GM12878 (cell line): ENCODE results near the gene RNLS.

Experiments
- BCL11A ChIP-seq: IDR thresholded peaks from 2 replicates; pipeline ENCODE4 v1.6.1; 2011; ENCODE audit warnings: low read depth, low read length
- CHD1 ChIP-seq: IDR thresholded peaks from 2 replicates; pipeline ENCODE4 v1.6.1; 2012; ENCODE audit warnings: low read depth, low read length, improper control_type of control experiment
- EZH2 ChIP-seq: IDR thresholded peaks from 2 replicates; pipeline ENCODE4 v1.6.1; 2012; ENCODE audit warnings: low read depth, mild to moderate bottlenecking, control low read depth, inconsistent platforms, low read length, borderline replicate concordance; ENCODE audit not compliant: control insufficient read depth
- POLR2A ChIP-seq: IDR thresholded peaks from 2 replicates; pipeline ENCODE4 v1.6.1; 2011; ENCODE audit warnings: low read depth, mild to moderate bottlenecking, low read length
- SUZ12 ChIP-seq: fragments of 200-600 bp; sonication (generic); IDR thresholded peaks from one replicate; pipeline ENCODE4 v1.6.1; 2018; ENCODE audit warnings: antibody characterized with exemption, mild to moderate bottlenecking; ENCODE audit not compliant: unreplicated experiment
- TCF12 ChIP-seq: IDR thresholded peaks from 2 replicates; pipeline ENCODE4 v1.6.1; 2011; ENCODE audit warnings: low read depth, mild to moderate bottlenecking, low read length
- TF ChIP-seq, protein P1 (sequence below): IDR thresholded peaks from 2 replicates; pipeline ENCODE4 v1.6.1; 2012; ENCODE audit warnings: low read depth, low read length, improper control_type of control experiment
- TF ChIP-seq, protein P2 (sequence below), 3 experiments: IDR thresholded peaks in 2 of 3; conservative IDR thresholded peaks in 1 of 3; 2 replicates each; pipeline ENCODE4 v1.5.1; 2011; ENCODE audit warnings: low read depth in 3 of 3, low read length in 3 of 3, mild to moderate bottlenecking in 3 of 3, control low read depth in 2 of 3, moderate library complexity in 2 of 3, inconsistent platforms in 1 of 3, mixed read lengths in 1 of 3; ENCODE audit not compliant: control insufficient read depth in 2 of 3, insufficient read depth in 1 of 3; ENCODE audit errors: extremely low read depth in 1 of 3
- TF ChIP-seq, protein P3 (sequence below): fragments of 450-650 bp; IDR thresholded peaks from 2 replicates; pipeline ENCODE4 v1.6.1; 2017; ENCODE audit warnings: mild to moderate bottlenecking, moderate library complexity
- TF ChIP-seq, protein P4 (sequence below): fragments of 450-650 bp; IDR thresholded peaks from 2 replicates; pipeline ENCODE4 v1.6.1; 2017; ENCODE audit warnings: mild to moderate bottlenecking, moderate library complexity
- TF ChIP-seq, protein P5 (sequence below): IDR thresholded peaks from 2 replicates; pipeline ENCODE4 v1.6.1; 2012; ENCODE audit warnings: mild to moderate bottlenecking, low read depth, low read length
- TF ChIP-seq, protein P6 (sequence below): fragments of 450-650 bp; IDR thresholded peaks from 2 replicates; pipeline ENCODE4 v1.6.1; 2017; ENCODE audit warnings: mild to moderate bottlenecking

DNA sequence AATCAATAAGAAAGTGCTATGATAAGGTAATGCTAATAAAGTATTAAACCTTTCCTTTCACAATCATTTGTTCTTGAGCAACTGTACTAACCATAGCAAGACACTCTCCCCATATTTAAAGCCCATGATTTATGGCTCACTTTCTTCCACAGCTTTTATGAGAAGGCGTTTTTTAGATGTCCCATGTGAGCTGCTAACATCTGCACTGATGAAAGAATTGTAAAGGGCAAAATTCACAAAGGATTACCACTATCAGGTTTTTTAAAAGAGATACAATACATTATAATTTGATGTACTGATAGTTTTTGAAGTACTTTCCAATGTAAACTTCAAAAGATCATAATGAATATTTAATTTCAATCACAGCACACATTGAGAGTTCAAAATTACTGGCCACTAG, 75.7 kb downstream of the RNLS start:
- TF ChIP-seq, protein P1, sequence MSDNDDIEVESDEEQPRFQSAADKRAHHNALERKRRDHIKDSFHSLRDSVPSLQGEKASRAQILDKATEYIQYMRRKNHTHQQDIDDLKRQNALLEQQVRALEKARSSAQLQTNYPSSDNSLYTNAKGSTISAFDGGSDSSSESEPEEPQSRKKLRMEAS: no peak
- no peak for TF ChIP-seq EZH2
- TF ChIP-seq, protein P2, sequence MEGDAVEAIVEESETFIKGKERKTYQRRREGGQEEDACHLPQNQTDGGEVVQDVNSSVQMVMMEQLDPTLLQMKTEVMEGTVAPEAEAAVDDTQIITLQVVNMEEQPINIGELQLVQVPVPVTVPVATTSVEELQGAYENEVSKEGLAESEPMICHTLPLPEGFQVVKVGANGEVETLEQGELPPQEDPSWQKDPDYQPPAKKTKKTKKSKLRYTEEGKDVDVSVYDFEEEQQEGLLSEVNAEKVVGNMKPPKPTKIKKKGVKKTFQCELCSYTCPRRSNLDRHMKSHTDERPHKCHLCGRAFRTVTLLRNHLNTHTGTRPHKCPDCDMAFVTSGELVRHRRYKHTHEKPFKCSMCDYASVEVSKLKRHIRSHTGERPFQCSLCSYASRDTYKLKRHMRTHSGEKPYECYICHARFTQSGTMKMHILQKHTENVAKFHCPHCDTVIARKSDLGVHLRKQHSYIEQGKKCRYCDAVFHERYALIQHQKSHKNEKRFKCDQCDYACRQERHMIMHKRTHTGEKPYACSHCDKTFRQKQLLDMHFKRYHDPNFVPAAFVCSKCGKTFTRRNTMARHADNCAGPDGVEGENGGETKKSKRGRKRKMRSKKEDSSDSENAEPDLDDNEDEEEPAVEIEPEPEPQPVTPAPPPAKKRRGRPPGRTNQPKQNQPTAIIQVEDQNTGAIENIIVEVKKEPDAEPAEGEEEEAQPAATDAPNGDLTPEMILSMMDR (IDR thresholded peaks at IDR 0.05 in 2 of 3, conservative IDR thresholded peaks at IDR 0.05 in 1 of 3; ENCODE audit: control insufficient read depth in 2 of 3, extremely low read depth in 1 of 3, insufficient read depth in 1 of 3, low read depth in 3 of 3, low read length in 3 of 3): no peak
- no peak for TF ChIP-seq SUZ12
- TF ChIP-seq, protein P3, sequence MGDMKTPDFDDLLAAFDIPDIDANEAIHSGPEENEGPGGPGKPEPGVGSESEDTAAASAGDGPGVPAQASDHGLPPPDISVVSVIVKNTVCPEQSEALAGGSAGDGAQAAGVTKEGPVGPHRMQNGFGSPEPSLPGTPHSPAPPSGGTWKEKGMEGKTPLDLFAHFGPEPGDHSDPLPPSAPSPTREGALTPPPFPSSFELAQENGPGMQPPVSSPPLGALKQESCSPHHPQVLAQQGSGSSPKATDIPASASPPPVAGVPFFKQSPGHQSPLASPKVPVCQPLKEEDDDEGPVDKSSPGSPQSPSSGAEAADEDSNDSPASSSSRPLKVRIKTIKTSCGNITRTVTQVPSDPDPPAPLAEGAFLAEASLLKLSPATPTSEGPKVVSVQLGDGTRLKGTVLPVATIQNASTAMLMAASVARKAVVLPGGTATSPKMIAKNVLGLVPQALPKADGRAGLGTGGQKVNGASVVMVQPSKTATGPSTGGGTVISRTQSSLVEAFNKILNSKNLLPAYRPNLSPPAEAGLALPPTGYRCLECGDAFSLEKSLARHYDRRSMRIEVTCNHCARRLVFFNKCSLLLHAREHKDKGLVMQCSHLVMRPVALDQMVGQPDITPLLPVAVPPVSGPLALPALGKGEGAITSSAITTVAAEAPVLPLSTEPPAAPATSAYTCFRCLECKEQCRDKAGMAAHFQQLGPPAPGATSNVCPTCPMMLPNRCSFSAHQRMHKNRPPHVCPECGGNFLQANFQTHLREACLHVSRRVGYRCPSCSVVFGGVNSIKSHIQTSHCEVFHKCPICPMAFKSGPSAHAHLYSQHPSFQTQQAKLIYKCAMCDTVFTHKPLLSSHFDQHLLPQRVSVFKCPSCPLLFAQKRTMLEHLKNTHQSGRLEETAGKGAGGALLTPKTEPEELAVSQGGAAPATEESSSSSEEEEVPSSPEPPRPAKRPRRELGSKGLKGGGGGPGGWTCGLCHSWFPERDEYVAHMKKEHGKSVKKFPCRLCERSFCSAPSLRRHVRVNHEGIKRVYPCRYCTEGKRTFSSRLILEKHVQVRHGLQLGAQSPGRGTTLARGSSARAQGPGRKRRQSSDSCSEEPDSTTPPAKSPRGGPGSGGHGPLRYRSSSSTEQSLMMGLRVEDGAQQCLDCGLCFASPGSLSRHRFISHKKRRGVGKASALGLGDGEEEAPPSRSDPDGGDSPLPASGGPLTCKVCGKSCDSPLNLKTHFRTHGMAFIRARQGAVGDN: no peak
- no peak for TF ChIP-seq BCL11A
- TF ChIP-seq, protein P4, sequence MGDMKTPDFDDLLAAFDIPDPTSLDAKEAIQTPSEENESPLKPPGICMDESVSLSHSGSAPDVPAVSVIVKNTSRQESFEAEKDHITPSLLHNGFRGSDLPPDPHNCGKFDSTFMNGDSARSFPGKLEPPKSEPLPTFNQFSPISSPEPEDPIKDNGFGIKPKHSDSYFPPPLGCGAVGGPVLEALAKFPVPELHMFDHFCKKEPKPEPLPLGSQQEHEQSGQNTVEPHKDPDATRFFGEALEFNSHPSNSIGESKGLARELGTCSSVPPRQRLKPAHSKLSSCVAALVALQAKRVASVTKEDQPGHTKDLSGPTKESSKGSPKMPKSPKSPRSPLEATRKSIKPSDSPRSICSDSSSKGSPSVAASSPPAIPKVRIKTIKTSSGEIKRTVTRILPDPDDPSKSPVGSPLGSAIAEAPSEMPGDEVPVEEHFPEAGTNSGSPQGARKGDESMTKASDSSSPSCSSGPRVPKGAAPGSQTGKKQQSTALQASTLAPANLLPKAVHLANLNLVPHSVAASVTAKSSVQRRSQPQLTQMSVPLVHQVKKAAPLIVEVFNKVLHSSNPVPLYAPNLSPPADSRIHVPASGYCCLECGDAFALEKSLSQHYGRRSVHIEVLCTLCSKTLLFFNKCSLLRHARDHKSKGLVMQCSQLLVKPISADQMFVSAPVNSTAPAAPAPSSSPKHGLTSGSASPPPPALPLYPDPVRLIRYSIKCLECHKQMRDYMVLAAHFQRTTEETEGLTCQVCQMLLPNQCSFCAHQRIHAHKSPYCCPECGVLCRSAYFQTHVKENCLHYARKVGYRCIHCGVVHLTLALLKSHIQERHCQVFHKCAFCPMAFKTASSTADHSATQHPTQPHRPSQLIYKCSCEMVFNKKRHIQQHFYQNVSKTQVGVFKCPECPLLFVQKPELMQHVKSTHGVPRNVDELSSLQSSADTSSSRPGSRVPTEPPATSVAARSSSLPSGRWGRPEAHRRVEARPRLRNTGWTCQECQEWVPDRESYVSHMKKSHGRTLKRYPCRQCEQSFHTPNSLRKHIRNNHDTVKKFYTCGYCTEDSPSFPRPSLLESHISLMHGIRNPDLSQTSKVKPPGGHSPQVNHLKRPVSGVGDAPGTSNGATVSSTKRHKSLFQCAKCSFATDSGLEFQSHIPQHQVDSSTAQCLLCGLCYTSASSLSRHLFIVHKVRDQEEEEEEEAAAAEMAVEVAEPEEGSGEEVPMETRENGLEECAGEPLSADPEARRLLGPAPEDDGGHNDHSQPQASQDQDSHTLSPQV: no peak
- no peak for TF ChIP-seq POLR2A
- no peak for TF ChIP-seq TCF12
- TF ChIP-seq, protein P5, sequence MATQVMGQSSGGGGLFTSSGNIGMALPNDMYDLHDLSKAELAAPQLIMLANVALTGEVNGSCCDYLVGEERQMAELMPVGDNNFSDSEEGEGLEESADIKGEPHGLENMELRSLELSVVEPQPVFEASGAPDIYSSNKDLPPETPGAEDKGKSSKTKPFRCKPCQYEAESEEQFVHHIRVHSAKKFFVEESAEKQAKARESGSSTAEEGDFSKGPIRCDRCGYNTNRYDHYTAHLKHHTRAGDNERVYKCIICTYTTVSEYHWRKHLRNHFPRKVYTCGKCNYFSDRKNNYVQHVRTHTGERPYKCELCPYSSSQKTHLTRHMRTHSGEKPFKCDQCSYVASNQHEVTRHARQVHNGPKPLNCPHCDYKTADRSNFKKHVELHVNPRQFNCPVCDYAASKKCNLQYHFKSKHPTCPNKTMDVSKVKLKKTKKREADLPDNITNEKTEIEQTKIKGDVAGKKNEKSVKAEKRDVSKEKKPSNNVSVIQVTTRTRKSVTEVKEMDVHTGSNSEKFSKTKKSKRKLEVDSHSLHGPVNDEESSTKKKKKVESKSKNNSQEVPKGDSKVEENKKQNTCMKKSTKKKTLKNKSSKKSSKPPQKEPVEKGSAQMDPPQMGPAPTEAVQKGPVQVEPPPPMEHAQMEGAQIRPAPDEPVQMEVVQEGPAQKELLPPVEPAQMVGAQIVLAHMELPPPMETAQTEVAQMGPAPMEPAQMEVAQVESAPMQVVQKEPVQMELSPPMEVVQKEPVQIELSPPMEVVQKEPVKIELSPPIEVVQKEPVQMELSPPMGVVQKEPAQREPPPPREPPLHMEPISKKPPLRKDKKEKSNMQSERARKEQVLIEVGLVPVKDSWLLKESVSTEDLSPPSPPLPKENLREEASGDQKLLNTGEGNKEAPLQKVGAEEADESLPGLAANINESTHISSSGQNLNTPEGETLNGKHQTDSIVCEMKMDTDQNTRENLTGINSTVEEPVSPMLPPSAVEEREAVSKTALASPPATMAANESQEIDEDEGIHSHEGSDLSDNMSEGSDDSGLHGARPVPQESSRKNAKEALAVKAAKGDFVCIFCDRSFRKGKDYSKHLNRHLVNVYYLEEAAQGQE: no peak
- no peak for TF ChIP-seq CHD1
- TF ChIP-seq, protein P6, sequence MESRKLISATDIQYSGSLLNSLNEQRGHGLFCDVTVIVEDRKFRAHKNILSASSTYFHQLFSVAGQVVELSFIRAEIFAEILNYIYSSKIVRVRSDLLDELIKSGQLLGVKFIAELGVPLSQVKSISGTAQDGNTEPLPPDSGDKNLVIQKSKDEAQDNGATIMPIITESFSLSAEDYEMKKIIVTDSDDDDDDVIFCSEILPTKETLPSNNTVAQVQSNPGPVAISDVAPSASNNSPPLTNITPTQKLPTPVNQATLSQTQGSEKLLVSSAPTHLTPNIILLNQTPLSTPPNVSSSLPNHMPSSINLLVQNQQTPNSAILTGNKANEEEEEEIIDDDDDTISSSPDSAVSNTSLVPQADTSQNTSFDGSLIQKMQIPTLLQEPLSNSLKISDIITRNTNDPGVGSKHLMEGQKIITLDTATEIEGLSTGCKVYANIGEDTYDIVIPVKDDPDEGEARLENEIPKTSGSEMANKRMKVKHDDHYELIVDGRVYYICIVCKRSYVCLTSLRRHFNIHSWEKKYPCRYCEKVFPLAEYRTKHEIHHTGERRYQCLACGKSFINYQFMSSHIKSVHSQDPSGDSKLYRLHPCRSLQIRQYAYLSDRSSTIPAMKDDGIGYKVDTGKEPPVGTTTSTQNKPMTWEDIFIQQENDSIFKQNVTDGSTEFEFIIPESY: no peak
